OCI-M1 (cell line): Measurements from ENCODE around the gene FGD5.
A peak's percentile ranks its signal among the peaks of the same experiment; 100 is the strongest.

Experiments used
- DNase-seq: peaks from one replicate; lab custom pipeline; 2025; lab: John Stamatoyannopoulos, UW

Gene FGD5, protein sequence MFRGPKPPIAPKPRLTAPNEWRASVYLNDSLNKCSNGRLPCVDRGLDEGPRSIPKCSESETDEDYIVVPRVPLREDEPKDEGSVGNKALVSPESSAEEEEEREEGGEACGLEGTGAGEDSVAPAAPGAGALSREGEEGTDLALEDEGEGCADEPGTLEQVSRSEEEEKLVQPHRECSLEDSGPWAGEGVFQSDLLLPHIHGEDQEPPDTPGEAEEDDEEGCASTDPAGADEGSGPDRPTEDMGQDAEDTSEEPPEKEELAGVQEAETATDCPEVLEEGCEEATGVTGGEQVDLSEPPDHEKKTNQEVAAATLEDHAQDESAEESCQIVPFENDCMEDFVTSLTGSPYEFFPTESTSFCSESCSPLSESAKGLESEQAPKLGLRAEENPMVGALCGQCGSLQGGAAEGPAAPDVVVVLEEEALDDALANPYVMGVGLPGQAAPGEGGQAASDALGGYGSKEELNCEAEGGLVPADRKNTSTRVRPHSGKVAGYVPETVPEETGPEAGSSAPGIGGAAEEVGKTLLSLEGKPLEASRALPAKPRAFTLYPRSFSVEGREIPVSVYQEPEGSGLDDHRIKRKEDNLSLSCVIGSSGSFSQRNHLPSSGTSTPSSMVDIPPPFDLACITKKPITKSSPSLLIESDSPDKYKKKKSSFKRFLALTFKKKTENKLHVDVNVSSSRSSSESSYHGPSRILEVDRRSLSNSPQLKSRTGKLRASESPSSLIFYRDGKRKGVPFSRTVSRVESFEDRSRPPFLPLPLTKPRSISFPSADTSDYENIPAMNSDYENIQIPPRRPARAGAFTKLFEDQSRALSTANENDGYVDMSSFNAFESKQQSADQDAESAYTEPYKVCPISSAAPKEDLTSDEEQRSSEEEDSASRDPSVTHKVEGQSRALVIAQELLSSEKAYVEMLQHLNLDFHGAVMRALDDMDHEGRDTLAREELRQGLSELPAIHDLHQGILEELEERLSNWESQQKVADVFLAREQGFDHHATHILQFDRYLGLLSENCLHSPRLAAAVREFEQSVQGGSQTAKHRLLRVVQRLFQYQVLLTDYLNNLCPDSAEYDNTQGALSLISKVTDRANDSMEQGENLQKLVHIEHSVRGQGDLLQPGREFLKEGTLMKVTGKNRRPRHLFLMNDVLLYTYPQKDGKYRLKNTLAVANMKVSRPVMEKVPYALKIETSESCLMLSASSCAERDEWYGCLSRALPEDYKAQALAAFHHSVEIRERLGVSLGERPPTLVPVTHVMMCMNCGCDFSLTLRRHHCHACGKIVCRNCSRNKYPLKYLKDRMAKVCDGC (N-terminal part only)

DNA sequence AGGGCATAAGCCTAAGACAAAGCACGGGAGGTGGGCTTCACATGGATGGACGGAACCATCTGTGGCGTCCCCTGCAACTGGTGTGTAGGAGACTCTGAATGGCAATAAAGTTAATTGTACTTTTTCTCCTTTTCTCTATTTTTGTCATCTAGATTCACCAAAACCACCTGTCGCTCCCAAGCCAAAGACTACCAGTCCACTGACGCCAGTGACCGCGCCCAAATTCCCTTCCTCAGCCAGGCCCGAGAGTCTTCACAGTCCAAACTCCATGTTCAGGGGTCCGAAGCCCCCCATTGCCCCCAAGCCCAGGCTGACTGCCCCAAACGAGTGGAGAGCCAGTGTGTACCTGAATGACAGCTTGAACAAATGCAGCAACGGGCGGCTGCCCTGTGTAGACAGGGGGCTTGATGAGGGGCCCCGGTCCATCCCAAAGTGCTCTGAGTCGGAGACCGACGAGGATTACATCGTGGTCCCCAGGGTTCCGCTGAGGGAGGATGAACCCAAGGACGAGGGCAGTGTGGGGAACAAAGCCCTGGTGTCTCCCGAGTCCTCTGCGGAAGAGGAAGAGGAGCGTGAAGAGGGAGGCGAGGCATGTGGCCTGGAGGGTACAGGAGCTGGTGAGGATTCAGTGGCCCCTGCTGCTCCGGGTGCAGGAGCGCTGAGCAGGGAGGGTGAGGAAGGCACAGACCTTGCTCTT is at the start of gene FGD5:
TSS of gene FGD5 (plus strand) at position 159 of the 697 bp plus-strand sequence. CDS start at position 269, 110 bp downstream.
- DNase-seq: no peak

DNA sequence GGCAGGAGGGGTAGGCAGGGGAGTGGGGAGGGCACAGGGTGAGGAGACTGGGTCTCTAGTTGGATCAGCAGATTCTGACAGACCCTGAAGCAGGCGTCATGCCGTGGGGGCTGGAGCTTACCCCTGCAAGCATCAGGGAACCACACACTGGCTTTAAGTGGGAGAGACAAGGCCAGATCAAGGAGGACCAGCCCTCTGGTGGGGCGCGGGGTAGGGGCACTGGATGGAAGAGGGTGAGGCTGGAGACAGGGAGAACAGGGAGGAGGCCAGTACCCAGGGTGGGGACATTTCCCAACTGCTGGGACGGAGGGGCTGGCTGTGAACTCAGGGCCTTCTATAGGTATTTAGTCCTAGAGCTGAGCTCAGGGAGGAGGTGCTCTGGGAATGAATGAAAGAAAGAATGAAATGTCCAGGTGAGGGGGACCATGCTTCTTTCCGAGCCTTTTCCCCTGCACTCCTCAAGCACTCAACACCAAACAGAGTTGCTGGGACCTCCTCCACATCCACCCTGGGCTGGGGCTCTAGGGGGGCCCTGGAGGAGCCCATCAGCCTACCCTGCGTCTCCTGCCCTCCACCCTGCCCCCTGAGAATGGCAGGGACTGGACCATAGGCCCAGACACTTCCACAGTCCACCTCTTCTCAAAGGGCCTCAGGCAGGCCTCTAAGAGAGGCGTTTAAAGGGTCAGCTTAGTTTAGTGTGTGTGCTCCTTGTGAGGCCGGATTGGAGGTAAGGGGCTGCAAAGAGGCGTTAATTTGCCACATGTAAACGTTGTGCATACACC is 49.0 kb upstream of the FGD5 start:
- DNase-seq: no peak

DNA sequence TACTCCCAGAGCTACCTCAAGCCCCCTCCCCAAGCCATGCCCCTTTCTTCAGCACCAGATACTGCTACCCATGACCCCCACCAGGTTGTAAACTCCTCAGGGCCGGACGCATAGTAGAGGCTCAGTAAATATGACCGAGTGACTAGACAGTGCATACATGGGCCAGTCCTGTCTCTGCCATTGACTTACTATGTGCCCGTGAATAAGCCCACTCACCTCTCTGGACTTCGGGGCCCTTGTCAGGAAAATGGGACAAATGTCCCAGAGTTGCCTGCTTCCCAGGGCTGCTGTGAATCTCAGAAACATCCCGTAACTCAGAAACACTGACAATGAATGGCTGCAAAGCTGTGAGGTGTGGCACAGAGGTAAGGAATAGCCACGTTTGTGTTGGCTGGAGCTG is 48.2 kb upstream of the FGD5 start:
- no peak for DNase-seq

DNA sequence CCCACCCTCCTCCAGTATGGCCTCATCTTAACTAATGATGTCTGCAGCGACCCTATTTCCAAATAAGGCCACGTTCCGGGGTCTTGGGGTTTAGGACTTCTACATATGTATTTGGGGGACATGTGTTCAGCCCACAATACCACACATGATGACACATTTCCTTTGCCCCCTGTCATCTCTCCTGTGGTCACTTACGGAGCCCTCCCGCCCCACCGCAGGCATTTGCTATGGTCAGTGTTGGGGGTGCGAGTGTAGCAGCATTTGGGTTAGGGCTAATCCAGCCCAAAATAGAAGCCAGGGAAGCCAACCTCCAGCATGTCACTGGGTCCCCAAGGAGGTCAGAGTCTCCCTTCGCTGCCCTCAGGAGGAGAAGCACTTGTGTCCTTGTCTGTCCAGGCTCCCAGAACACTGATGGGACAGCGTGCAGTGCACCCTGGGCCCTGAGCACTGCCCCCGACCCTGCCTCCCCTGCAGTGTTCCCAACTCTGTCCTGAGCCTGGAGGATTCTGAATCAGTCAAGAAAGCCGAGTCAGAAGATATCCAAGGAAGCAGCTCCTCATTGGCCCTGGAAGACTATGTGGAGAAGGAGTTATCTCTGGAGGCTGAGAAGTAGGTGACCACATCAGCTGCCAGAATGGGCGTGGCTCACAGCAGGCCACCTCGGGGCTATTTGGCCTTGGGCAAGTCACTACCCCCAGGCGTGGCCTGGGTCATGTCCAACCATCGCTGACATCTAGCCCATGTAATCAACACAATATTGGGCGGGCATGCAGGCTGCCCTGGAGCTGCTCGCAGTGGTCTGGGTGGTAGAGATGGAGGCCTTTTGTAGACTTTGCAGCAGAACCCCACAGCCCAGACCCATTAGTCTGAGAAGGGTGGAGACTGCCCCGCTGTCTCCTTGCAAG is 46.9 kb upstream of the FGD5 start:
- no peak for DNase-seq

DNA sequence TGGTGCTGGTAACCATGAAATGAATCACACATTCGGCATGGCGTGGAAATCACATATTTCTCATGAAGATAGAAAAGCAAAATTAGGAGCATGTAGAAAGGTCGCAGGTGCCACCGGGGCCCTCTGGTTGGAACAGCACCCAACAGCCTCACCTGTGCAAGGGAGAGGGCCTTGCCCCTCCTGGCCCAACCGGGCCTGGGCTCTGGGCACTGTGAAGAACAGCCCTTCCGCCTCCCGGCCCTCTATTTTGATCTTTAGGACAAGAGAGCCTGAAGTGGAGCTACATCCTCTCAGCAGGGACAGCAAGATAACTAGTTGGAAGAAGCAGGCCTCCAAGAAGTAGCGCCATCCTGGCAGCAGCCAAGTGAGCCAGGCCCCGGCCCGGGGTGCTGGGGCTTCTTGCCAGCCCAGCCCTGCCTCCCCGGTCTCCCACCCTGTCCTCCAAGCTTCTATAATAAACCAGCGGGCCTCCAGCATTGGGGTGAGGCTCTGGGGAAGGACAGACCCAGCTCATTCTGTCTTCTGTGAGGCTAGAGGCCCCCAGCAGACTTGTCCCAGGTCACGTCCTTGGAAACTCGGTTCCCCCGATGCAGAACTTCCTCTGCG is 46.1 kb upstream of the FGD5 start:
- no peak for DNase-seq

DNA sequence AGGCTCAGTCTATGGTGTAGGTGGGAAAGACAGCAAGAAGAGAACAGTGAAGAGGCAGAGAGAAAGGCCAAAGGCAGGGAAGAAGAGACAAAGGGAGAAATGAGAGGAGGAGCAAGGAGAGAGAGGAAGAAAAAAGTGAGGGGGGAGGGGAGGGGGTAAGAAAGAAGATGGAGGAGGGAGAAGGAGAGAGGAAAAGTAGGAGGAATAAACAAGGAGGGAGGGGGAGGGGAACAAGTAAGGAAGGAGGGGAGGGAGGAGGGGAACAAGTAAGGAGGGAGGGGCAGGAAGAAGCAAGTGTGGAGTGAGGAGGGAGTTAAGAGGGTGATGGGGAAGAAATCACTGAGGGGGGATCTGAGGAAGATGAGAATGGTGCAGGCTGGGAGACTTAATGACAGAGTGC is 45.5 kb upstream of the FGD5 start:
- no peak for DNase-seq

DNA sequence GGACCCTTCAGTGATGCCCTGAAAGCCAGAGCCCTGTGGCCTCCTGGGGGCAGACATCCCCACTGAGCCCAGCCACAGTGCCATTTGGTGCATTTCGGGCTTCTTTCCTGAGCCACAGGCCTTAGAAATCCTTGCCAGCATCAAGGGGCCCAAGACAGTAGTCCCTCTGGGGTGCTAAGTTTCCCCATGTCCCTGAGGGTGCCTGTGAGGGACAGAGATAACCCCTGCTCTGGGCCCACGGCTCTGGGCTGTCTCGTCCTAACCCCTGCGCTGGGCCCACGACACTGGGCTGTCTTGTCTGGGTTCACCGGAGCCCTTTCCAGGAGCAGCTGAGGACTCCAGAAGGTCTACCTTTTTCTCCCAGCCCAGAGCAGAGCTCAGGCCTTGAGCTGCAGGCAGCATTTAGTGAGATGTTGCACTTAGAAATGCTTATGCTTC is 45.1 kb upstream of the FGD5 start:
- no peak for DNase-seq

DNA sequence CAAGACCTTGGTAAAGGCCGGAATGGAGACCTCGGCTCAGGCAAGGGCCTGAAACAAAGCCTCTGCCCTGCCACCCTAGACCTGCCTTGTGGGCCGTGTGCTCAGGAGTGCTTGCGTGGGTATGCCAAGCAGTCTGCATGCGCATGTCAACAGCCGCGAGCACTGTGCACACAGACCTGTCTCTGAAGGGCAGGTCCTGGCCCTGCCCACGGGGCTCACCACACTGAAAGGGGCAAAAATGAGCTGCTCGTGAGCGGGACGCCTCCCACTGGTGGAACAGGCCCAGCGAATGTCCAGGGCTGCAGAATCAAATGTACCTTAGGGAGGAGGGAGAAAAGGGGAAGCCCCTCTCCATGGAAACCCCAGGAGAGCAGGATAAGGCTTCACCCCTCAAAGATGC is 44.3 kb upstream of the FGD5 start:
- no peak for DNase-seq

DNA sequence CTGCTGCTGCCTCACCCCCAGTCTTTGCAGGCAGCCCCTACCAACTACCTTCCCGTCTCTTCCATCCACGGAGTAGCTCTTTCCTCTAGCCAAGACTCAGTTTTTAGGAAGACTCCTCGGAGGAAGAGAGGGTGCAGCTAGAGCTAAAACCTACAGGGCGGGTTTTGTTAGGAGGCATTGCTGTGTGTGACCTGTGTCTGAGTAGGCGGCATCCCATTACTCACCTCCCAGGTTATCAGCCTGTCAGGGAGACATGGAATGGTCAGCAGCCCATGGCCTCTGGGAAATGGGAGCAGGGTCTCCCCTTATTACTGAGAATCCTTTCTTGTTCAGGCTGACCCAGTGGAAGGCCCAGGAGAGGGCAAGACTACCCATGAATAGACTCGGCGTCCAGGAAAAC is 43.8 kb upstream of the FGD5 start:
- no peak for DNase-seq

DNA sequence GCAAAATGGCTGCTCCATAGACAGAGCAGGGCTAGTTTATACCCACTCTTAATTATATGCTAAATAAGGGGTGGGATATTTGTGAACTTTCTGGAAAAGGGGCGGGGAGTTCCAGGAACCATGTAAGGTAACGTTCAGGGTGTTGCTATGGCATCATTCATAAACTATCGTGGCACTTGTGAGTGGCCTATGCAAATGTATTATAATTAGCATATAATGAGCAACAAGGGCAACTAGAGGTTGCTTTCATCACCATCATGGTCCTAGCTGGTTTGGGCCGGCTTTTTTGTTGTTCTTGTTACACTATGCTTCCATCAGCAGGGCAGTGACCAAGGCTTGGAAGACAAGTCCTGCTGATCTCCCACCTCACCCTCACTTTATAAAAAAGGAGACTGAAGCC is 43.2 kb upstream of the FGD5 start:
- no peak for DNase-seq

DNA sequence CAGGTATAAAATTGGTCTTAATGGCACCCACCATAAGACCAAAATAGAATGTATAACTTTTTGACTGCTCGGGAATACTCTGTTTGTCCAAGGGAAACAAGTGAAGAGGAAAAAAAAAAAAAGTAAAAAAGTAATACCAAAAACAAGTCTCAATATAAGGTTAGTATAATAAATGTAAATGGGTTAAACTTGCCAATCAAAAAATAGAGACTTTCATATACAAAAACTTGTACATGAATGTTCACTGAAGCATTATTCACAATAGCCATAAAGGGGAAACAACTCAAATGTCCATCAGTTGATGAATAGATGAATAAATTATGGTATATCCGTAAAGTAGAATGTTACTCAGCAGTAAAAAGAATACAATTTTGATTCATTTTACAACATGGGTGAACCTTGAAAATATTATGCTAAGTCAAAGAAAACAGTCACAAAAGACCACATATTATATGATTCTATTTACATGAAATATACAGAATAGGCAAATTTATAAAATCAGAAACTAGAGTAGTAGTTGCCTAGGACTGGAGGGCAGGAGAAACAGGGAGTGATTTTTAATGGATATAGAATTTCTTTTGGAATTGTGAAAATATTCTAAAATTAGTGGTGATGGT is 39.6 kb upstream of the FGD5 start:
- DNase-seq: no peak

DNA sequence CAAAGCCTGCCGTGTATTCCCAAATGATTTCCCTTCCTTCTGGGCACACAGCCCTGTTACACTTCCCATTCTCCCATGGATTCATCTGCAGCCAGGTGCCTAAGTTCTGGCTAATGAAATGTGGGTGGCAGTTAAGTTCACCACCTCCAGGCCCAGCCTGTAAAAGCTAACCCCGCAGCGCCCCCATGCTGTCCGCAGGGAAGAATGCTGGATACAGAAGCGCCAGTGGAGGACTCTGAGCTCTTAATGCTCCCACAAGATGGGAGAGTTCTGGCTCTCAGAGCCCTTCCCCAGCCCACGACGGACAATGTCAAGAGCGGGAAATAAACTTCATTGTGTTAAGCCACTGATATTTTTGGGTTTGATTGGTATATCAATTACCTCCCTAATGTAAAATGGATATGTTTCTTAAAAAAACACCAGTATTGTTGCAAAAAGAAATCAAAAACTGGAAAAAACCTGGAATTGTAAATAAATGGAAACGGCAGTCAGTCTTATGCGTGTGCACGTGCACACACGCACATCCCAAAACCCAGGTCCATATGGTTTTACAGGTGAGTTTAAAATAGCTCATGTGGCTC is 37.7 kb upstream of the FGD5 start:
- DNase-seq: peak; percentile 71

DNA sequence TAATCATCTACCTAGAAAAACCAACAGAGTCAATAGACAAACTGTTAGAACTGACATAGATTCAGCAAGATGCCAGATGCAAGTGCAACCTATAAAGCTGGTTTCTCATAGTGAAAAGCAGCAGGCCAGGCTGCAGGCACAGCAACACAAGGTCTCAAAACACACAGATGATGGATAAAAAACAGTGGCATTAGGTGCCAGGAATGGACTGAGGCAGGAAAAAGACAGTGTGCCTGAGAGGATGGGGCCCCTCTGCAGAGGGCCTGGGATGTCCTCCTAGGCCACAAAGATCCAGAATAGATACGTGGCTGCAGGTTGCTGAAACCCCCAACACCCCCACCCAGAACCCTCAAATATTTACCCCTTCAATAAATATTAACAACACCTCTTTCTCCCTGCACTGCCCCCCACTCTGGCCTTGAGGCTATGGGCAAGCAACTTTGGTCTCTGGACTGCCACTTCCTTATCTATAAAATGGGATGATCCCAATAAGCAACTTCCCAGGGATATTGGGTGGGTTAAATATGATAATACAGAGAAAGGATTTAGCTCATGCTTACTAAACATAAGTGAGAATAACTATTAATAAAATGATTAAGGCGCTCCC is 35.2 kb upstream of the FGD5 start:
- DNase-seq: no peak

DNA sequence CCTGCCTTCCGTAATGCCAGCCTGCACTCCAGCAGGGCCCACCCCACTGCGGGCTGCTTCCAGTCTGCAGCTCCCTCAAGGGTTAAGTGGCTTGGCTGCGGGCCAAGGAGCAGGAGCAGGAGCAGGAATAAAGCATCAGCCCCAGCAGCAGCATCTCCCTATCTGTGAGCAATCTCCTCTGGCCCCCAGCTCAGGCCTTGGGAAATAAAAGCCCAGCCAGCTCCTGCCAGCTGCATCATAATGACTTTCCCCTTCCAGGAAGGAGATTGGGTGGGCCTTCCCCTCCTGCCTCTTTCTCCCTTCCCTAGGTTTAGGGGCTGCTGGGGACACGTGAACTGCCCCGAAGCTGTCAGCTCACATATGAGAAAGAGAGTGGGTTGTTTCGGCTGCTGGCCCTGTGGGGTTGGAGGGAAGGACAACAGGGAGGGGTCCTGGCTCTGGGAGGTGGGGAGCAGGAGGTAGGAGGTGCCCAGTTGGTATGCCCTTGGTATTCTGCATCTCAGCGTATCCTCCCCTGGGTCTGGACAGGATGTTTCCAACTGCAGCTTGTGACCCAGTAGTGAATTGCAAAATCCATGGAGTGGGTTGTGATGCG is 34.6 kb upstream of the FGD5 start:
- DNase-seq: no peak

DNA sequence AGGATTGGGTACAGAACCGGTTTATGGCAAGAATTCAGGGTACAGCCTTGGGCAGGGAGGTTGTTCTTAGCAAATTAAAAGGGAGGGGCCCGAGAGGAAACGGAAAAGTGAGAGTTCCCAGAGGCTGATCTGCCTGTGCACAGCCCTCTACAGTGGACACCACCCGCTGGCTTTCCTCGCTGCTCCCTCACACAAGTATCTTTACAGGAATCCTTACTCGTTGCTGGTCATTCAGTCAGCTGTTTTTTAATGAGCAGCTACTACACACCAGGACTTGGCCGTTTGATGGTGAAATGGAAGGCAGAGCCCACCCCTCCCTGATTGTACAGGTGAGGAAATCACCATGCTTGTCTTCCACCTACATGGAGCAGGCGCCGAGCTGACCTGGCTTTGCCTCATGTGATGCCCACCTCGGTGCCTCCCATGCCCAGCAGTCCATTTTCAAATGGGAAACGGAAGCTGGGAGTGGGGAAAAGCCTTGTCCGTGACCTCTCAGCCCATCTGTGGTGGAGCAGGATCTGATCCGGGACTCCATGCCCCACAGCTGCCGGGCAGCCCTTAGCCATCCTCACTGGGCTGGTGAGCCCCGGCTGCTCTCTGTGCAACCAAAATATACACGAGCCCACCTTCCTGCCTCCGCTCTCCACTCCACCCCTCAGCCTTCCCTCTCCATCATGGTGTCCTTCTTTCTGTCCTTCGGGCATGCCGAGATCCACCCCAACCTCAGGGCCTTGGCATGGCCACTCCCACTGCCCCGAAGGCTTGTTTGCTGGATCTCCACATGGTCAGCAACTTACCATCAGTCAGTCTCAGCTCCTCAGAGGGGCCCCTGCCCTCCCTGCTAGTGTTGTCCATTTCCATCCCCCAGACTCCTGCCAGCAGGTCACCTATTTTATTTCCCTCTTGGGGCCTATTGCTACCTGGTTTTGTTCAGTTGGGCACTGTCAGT is 33.3 kb upstream of the FGD5 start:
- DNase-seq: no peak

DNA sequence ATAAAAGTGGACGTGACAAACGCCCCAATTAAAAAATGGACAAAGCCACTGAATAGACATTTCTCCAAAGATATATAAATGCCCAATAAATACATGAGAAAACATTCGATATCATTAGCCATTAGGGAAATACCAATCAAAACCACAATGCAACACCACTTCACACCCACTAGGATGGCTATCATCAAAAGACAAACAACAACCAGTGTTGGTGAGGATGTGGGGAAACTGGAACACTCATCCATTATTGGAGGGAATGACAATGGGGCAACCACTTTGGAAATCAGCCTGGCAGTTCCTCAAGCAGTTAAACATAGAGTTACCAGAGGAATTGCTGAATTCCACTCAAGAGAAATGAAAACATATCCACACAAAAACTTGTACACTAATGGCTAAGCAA is 32.4 kb upstream of the FGD5 start:
- DNase-seq: no peak

DNA sequence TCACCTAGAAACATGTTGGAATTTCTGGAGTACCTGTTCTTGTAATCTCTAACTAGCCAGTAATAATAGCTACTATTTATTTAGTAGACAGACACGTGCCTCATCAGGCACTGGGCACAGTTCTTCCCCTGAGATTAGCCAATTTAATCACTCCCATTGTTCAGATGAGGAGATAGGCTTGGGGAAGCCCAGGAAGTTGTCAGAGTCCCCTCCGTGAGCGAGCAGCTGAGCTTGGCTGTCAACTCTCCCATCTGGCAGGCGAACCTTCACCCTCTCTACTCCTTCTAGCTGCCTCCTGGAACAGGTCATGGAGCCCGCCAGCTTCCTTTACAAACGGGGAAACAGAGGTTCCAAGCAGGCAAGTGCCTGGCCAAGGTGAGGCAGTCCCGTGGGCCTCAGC is 31.1 kb upstream of the FGD5 start:
- no peak for DNase-seq
